ENCODE measurements around the gene SPTBN1.
"Not testable (repeated sequence)": the region's sequence is repeated elsewhere in the genome, so short reads cannot be mapped to it uniquely, and the experiment has no call there.

Gene SPTBN1

DNA sequence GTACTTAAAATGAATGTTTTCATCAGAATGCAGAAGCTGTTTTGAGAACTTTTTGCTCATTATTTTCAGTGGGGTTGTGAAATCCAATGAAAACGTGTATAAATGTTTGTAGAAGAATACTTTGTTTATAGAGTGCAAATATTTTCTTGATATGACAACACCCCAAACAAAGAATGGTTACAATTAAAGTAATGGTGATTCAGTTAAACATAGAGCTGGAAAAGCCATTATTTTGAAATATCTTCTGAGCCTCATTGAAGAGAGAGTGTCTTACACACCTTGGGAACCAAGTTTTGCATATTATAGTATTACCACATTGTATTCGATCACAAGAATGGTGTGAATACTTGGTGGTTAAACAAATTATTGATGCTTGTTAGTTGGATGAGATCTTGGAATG lies 48.7 kb downstream of the SPTBN1 start:
- DNase-seq = no peak

DNA sequence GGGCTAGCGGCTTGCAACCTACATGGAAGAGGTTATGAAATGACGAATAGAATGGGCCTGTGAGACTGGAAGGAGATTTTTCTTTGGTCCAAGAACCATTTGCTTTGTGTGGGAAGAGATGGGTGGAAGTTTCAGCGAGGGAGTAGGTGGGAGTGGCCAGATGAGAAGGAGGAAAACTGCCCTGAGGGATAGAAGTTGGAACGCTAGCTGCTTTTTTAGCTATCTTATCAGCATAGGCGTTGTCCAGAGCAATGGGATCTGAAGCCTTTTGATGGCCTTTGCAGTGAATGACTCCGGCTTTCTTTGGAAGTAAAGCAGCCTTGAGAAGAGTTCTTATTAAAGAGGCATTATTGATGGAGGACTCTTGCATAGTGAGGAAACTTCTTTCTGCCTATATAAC lies 52.4 kb downstream of the SPTBN1 start:
- DNase-seq = no peak

DNA sequence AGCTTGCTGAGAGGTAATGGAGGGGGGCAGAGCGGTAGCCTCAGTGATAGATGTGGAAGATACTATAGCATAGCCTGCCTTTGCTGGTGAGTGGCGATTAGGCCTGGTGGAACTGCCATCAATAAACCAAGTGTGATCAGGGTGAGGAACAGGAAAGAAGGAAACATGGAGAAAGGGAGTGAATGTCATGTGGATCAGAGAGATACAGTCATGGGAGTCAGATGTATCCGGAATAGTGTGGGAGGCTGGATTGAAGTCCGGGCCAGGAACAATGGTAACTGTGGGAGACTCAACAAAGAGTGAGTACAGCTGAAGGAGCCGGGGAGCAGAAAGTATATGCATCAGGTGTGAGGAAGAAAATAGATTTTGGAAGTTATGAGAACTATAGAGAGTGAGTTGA lies 52.9 kb downstream of the SPTBN1 start:
- not testable (repeated sequence) for DNase-seq

- DNase-seq = no peak
Measured at GRCh38 chr2:54510916-54511315, 54.8 kb downstream of the SPTBN1 start.

DNA sequence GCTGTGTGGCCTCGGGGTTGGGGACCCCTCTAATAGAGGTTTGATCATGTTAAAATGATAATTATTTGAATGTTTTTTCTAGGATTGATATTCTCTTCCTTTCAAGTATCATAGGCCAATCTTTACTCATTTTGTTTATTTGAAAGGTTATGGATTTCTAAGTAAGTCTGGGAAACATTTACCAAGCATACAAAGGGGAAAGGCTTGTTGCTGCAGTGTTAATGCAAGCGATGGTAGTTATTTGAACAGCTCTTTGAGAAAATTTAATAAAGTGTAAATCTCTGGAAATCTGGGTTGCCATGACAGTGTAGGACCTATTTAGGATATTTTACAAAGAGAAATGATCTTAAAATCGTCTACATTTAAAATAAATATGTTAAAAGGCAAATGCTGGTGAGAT lies 56.1 kb downstream of the SPTBN1 start:
- DNase-seq = no peak

- DNase-seq = no peak
Measured at GRCh38 chr2:54512663-54513362, 56.7 kb downstream of the SPTBN1 start.

DNA sequence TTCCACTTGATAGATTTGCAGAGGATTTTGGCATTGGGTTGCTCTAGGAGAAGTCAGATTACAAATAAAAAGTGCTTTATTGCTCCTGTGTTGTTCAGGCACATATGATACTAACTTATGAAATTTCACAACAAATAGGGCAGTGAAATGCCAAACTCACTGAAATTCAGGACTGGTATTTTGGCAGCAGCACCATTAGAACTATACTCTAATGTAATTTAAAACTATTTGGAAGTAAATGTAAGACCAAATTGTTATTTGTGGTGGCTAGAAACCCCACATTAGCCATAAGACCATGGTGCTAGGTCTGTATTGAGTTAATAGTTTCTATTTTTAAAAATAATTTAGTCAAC lies 57.2 kb downstream of the SPTBN1 start:
- no peak for DNase-seq

- no peak for DNase-seq
Measured at GRCh38 chr2:54514822-54515569, 58.9 kb downstream of the SPTBN1 start.

- no peak for DNase-seq
Measured at GRCh38 chr2:54516842-54517241, 60.7 kb downstream of the SPTBN1 start.

DNA sequence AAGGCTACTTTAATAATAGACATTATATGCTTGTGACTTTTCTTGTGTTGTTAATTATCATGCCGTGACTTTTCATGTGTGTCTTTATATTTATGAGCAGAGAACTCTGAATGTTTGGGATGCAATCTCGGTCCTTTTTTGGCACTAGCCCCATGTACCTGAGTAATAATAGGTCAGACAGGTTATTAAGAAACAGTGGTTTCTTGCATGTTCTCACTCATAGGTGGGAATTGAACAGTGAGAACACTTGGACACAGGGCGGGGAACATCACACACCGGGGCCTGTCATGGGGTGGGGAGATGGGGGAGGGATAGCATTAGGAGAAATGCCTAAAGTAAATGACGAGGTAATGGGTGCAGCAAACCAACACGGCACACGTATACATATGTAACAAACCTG lies 61.9 kb downstream of the SPTBN1 start:
- DNase-seq = not testable (repeated sequence)

GRCh38 chr2:54518430-54518829 lies 62.3 kb downstream of the SPTBN1 start:
- no peak for DNase-seq

- no peak for DNase-seq
Measured at GRCh38 chr2:54519841-54520459, 63.8 kb downstream of the SPTBN1 start.

- DNase-seq = no peak
Measured at GRCh38 chr2:54520687-54521086, 64.6 kb downstream of the SPTBN1 start.

DNA sequence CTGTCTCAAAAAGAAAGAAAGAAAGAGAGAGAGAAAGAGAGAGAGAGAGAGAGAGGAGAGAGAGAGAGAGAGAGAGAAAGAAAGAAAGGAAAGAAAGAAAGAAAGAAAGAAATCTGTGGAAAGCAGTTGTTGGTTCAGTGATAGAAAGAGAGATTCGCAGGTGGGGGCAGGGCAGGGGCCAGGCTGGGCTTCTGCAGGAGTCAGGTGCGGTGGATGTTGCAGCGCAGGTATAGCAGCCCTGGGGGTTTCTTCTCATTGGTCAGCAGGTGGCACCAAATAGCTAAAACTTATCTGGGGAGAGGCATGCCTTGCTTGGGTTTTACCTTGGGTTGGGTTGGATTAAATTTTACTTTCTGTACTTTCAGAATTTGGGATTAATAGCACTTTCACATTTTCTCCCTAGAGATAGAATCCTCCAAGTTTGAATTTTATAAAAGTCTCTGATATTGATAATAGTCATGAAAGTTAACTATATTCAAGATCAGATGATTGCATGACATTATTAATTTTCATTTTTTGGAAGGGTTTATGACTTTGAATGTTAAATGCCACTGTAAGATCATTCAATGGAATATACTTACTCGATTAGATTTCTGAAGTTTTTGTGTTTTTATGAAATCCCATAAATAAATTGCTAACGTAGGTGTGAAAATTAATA lies 66.6 kb downstream of the SPTBN1 start:
- peak; percentile 84 for DNase-seq

GRCh38 chr2:54523324-54523959 lies 67.3 kb downstream of the SPTBN1 start:
- no peak for DNase-seq

DNA sequence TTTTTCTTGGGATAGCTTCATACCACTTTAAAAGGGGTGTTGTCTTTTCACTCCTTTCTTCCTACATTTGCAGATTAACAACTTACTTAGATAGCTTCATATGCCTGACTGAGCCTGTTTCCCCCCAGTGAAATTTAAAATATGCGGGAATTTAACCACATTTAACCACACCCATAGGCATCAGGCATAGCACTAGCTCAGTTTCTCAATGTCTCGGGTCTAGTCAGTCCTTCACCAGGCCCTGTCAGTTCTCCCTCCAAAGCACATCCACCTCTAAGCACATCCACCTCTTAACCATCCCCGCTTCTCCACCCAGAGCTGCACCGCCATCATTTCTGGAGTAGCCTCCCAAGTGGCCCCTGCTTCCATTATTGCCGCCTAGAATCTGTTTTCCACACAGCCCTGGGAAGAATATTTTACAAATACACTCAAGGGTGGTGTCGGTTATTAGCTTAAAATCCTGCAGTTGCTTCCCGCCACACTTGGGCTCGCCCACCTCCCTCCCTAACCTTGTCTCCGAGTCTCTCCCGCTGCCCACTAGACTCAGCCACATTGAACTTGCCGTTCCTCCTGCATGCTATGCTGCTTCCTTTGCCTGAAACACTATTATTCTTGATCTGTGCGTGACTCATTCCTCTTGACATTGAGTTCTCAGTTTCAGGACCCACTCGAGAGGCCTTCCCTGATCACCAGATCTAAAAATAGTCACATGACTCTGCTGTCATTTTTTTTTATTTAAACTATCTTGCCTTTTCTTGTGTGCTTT lies 68.3 kb downstream of the SPTBN1 start:
- peak; percentile 24 for DNase-seq

- DNase-seq = no peak
Measured at GRCh38 chr2:54525321-54525720, 69.2 kb downstream of the SPTBN1 start.

DNA sequence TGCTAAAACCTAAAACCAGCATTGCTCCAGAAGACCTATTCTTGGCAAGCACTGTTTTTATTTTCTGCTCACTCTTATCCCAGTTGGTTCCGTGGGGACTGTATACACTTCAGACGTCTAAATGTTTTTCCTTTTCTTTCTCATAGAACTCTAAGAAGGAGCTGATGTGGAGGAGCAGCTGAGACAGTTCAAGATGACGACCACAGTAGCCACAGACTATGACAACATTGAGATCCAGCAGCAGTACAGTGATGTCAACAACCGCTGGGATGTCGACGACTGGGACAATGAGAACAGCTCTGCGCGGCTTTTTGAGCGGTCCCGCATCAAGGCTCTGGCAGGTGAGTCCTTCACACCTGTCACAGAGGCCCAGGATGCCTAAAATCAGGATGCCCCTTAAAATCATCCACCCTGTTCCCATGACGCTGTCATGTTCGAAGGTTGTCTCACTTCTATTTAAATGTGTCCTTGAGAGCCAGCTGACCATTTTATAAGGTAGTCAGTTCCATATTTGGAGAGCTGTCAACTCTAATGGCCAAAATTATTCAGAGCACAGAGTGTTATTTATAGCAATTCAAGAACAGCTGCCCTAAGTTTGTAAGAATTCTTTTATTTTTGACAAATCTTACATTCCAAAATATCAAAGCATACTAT lies 70.2 kb downstream of the SPTBN1 start:
- no peak for DNase-seq

GRCh38 chr2:54528311-54528955 lies 72.3 kb downstream of the SPTBN1 start:
- no peak for DNase-seq

DNA sequence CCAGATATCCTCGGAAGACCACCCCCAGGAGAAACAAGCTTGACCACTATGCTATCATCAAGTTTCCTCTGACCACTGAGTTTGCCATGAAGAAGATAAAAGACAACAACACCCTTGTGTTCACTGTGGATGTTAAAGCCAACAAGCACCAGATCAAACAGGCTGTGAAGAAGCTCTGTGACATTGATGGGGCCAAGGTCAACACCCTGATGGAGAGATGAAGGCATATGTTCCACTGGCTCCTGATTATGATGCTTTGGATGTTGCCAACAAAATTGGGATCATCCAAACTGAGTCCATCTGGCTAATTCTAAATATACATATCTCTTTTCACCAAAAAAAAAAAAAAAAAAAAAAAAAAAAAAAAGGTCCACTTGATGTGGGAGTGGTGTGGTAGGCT lies 73.4 kb downstream of the SPTBN1 start:
- DNase-seq = not testable (repeated sequence)

DNA sequence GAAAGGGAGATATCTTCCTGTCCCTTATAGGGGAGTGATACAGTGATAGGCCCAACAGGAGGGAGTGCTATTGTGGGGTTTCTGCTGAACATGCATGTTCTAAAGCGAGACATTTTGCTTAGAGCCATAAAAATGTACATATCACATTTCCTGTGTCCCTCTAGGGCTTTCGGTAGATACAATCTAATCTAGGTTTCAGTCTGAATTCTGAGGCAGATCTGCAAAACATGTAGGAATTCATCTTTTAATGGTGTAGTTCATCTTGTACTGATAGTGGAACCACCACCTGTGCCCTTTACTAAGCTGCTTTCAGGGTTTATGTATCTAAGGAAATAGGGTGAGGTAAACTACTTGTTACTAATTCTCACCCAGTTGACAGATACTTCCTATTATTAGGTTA lies 73.8 kb downstream of the SPTBN1 start:
- DNase-seq = no peak
